Measurements from ENCODE around the gene PCBP2. TPM values are rescaled to one million over a fixed set of nuclear protein-coding genes. Genes with fewer than 3 reads are reported as not detected.
A peak's percentile ranks its signal among the peaks of the same experiment; 100 is the strongest.

Gene PCBP2
- total RNA-seq, 2 experiments from 2014 or later = 897 to 926 TPM

- intact Hi-C loops (cut with micrococcal nuclease) = no loop called here
- no peaks in the 10 kb centered on the region for H3K9me3 Mint-ChIP-seq
- DNase-seq = no peak
- POLR2A ChIA-PET = no interaction called here
- peaks cover 31% of the 10 kb centered on the region for H3K36me3 Mint-ChIP-seq
- peaks cover 4% of the 10 kb centered on the region for H3K4me1 Mint-ChIP-seq (ENCODE audit: low read depth)
- CTCF ChIA-PET = interaction anchor here (1.3 kb wide), 1 partner anchor 13 kb away, joined by 4 read pairs; the partner anchor contains the start of gene MAP3K12
- H3K27me3 Mint-ChIP-seq = no peaks in the 10 kb centered on the region
- H3K27ac Mint-ChIP-seq = peak overlapping the region; percentile 13
- no peak overlapping the region for H3K4me3 Mint-ChIP-seq
Observed at GRCh38 chr12:53485955-53486735, 34.2 kb downstream of the PCBP2 start.

GRCh38 chr12:53486736-53487487 is 35.0 kb downstream of the PCBP2 start:
- CTCF ChIA-PET = interaction anchor here (1.3 kb wide), 1 partner anchor 12 kb away, joined by 4 read pairs; the partner anchor contains the start of gene MAP3K12
- POLR2A ChIA-PET = interaction anchor here (1.8 kb wide), 1 partner anchor 12 kb away, joined by 8 read pairs; the partner anchor contains the start of gene MAP3K12
- H3K27me3 Mint-ChIP-seq = no peaks in the 10 kb centered on the region

GRCh38 chr12:53489242-53489864 is 37.5 kb downstream of the PCBP2 start:
- no peak for DNase-seq
- H3K36me3 Mint-ChIP-seq = peaks cover 16% of the 10 kb centered on the region
- peak overlapping the region; percentile 33 for H3K27ac Mint-ChIP-seq
- ChIA-PET POLR2A (interaction anchor here (1.8 kb wide), 1 partner anchor 10 kb away, joined by 8 read pairs; the partner anchor contains the start of gene MAP3K12), CTCF (interaction anchor here (1.2 to 1.4 kb wide), 3 partner anchors 8 to 12 kb away, joined by 3 to 4 read pairs (median 3); partner anchors contain the start of gene TARBP2)
- H3K9me3 Mint-ChIP-seq = no peaks in the 10 kb centered on the region
- H3K27me3 Mint-ChIP-seq = no peaks in the 10 kb centered on the region
- H3K4me1 Mint-ChIP-seq (ENCODE audit: low read depth) = peaks cover 22% of the 10 kb centered on the region
- intact Hi-C loops (cut with micrococcal nuclease) = no loop called here
- no peak overlapping the region for H3K4me3 Mint-ChIP-seq

More at GRCh38 chr12:53486736-53487487, 35.0 kb downstream of the PCBP2 start:
- DNase-seq = no peak
- no peaks in the 10 kb centered on the region for H3K9me3 Mint-ChIP-seq
- H3K4me1 Mint-ChIP-seq (ENCODE audit: low read depth) = peaks cover 7% of the 10 kb centered on the region
- H3K36me3 Mint-ChIP-seq = peaks cover 28% of the 10 kb centered on the region
- peak overlapping the region; percentile 13 for H3K27ac Mint-ChIP-seq
- intact Hi-C loops (cut with micrococcal nuclease) = no loop called here
- no peak overlapping the region for H3K4me3 Mint-ChIP-seq

- intact Hi-C loops (cut with micrococcal nuclease) = no loop called here
- DNase-seq = no peak
- ChIA-PET POLR2A (interaction anchor here (0.6 to 2.5 kb wide), 2 partner anchors 8 to 39 kb away, joined by 3 to 10 read pairs; partner anchors contain the start of genes MAP3K12 and TARBP2), CTCF (interaction anchor here (0.7 to 3.4 kb wide), 4 partner anchors 9 to 140 kb away, joined by 4 to 15 read pairs (median 7); partner anchors contain the start of gene TARBP2)
- Mint-ChIP-seq H3K36me3 (no peaks in the 10 kb centered on the region), H3K9me3 (no peaks in the 10 kb centered on the region), H3K27ac (peak overlapping the region; percentile 4), H3K4me1 (ENCODE audit: low read depth) (peaks cover 22% of the 10 kb centered on the region), H3K27me3 (no peaks in the 10 kb centered on the region), H3K4me3 (peak overlapping the region; percentile 80)
Observed at GRCh38 chr12:53492188-53492587, 40.3 kb downstream of the PCBP2 start.

- POLR2A ChIA-PET = interaction anchor here (0.6 to 2.9 kb wide), 2 partner anchors 11 to 39 kb away, joined by 3 to 11 read pairs; no protein-coding TSS in a partner anchor
- Mint-ChIP-seq H3K27me3 (no peaks in the 10 kb centered on the region), H3K27ac (peak overlapping the region; percentile 76), H3K9me3 (no peaks in the 10 kb centered on the region), H3K4me1 (ENCODE audit: low read depth) (peaks cover 26% of the 10 kb centered on the region), H3K36me3 (no peaks in the 10 kb centered on the region), H3K4me3 (peak overlapping the region; percentile 80)
- intact Hi-C loops (cut with micrococcal nuclease) = no loop called here
- CTCF ChIA-PET = interaction anchor here (0.8 to 3.4 kb wide), 8 partner anchors 8 to 169 kb away, joined by 3 to 15 read pairs (median 3); no protein-coding TSS in a partner anchor
- DNase-seq = peak; percentile 92
Observed at GRCh38 chr12:53492830-53493609, 41.1 kb downstream of the PCBP2 start.

- POLR2A ChIA-PET = interaction anchor here (0.9 to 2.9 kb wide), 2 partner anchors 11 to 169 kb away, joined by 3 to 11 read pairs; no protein-coding TSS in a partner anchor
- no peaks in the 10 kb centered on the region for H3K27me3 Mint-ChIP-seq
- no peaks in the 10 kb centered on the region for H3K9me3 Mint-ChIP-seq
- peak overlapping the region; percentile 80 for H3K4me3 Mint-ChIP-seq
- DNase-seq = no peak
- peaks cover 33% of the 10 kb centered on the region for H3K4me1 Mint-ChIP-seq (ENCODE audit: low read depth)
- H3K27ac Mint-ChIP-seq = peak overlapping the region; percentile 76
- CTCF ChIA-PET = interaction anchor here (0.8 to 3.4 kb wide), 8 partner anchors 9 to 170 kb away, joined by 3 to 15 read pairs (median 3); no protein-coding TSS in a partner anchor
- intact Hi-C loops (cut with micrococcal nuclease) = no loop called here
- H3K36me3 Mint-ChIP-seq = no peaks in the 10 kb centered on the region
Observed at GRCh38 chr12:53493610-53494391, 41.9 kb downstream of the PCBP2 start.

- Mint-ChIP-seq H3K4me3 (no peak overlapping the region), H3K9me3 (no peaks in the 10 kb centered on the region), H3K4me1 (ENCODE audit: low read depth) (peaks cover 43% of the 10 kb centered on the region), H3K36me3 (no peaks in the 10 kb centered on the region), H3K27me3 (no peaks in the 10 kb centered on the region), H3K27ac (no peak overlapping the region)
- CTCF ChIA-PET = interaction anchor here (1.0 to 1.6 kb wide), 2 partner anchors 19 to 20 kb away, joined by 3 to 4 read pairs; no protein-coding TSS in a partner anchor
- DNase-seq = no peak
- intact Hi-C loops (cut with micrococcal nuclease) = no loop called here
- POLR2A ChIA-PET = interaction anchor here (2.9 kb wide), 1 partner anchor 14 kb away, joined by 11 read pairs; no protein-coding TSS in a partner anchor
Observed at GRCh38 chr12:53495903-53496751, 44.2 kb downstream of the PCBP2 start.

GRCh38 chr12:53496752-53497032 is 44.8 kb downstream of the PCBP2 start:
- no peak for DNase-seq
- intact Hi-C loops (cut with micrococcal nuclease) = no loop called here
- Mint-ChIP-seq H3K27me3 (no peaks in the 10 kb centered on the region), H3K4me3 (no peak overlapping the region), H3K4me1 (ENCODE audit: low read depth) (peaks cover 44% of the 10 kb centered on the region), H3K9me3 (no peaks in the 10 kb centered on the region), H3K36me3 (no peaks in the 10 kb centered on the region), H3K27ac (no peak overlapping the region)
- POLR2A ChIA-PET = no interaction called here
- CTCF ChIA-PET = interaction anchor here (1.0 kb wide), 1 partner anchor 20 kb away, joined by 3 read pairs; no protein-coding TSS in a partner anchor

- ChIA-PET POLR2A (interaction anchor here (1.0 to 1.9 kb wide), 3 partner anchors 16 to 173 kb away, joined by 3 to 5 read pairs (median 5); no protein-coding TSS in a partner anchor), CTCF (interaction anchor here (1.0 to 3.7 kb wide), 3 partner anchors 9 to 23 kb away, joined by 3 to 20 read pairs (median 4); partner anchors contain the start of gene NPFF)
- Mint-ChIP-seq H3K4me3 (no peak overlapping the region), H3K27ac (no peak overlapping the region), H3K36me3 (no peaks in the 10 kb centered on the region), H3K4me1 (ENCODE audit: low read depth) (peaks cover 44% of the 10 kb centered on the region), H3K9me3 (no peaks in the 10 kb centered on the region), H3K27me3 (no peaks in the 10 kb centered on the region)
- no peak for DNase-seq
- intact Hi-C loops (cut with micrococcal nuclease) = no loop called here
Observed at GRCh38 chr12:53497461-53497860, 45.6 kb downstream of the PCBP2 start.

Data from activated CD4-positive, alpha-beta memory T cell treated with anti-CD3 and anti-CD28 coated beads for 36 hours (primary cell).